CD4-positive, alpha-beta T cell treated with Interleukin-17A for 1 hour (primary cell): ENCODE data around the gene SPTBN1.
A peak's percentile ranks its signal among the peaks of the same experiment; 100 is the strongest.

Experiments
- DNase-seq: peaks from one replicate; pipeline ENCODE4 v3.0.0-alpha.2; 2020

SPTBN1 gene

DNA sequence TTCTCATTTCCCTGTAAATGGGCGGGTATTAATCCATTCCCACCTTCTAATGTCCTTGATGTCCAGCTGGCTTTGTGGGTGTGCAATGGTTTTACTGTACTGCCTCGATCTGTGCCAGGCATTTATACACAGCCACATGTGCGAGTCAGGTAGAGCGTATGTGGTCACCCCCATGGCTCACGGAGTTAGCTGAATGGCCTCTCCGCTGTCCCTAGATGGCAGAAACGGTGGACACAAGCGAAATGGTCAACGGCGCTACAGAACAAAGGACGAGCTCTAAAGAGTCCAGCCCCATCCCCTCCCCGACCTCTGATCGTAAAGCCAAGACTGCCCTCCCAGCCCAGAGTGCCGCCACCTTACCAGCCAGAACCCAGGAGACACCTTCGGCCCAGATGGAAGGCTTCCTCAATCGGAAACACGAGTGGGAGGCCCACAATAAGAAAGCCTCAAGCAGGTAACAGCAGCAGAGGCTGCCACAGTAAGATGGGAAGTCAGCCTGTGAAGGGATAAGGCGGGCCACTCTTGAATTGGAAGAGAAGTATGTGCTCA, 208.2 kb downstream of the SPTBN1 start:
- DNase-seq: no peak

DNA sequence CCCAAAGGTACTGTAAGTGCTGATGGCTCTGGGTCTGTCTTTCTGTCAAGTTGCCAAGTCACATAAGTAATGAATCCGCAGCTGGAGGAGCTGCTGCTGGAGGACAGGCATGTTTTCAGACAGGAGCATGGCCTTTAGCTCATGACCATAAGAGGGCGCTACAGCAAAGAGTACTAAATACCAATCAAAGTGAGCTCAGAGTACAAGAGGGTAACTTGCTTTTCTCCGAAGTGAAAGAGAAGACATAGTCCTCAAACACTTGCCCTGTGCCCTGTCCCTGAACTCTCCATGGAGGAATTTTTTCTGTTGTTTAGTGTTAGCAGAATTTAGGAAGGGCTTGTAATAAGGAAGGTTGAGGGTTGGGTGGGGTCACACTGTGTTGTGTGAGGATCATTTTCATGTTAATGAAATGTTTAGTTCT, 209.3 kb downstream of the SPTBN1 start:
- peak; percentile 57 for DNase-seq

DNA sequence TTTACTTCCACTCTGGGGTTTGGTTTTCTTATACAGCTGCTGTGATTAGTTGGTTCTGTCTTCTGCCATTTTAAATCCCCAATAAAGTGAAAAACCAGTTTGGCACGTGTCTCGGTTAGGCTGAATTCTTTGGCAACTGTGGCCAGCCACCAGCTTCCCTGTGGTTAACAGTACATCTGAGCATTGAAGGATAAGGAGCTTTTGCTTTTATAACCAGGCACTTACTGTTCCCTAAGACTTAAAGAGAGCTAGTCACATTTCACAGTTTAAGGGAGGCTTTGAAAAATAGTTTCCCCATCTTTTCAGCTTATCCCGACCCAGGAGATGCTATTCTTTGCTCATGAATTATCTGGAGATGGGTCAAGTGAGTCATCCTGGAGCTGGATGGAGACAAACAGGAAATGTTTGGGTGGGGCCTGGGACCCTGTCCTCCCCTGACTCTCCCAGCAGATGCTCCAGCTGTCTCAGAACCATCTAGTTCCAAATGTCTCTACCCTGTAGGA, 210.1 kb downstream of the SPTBN1 start:
- DNase-seq: no peak

DNA sequence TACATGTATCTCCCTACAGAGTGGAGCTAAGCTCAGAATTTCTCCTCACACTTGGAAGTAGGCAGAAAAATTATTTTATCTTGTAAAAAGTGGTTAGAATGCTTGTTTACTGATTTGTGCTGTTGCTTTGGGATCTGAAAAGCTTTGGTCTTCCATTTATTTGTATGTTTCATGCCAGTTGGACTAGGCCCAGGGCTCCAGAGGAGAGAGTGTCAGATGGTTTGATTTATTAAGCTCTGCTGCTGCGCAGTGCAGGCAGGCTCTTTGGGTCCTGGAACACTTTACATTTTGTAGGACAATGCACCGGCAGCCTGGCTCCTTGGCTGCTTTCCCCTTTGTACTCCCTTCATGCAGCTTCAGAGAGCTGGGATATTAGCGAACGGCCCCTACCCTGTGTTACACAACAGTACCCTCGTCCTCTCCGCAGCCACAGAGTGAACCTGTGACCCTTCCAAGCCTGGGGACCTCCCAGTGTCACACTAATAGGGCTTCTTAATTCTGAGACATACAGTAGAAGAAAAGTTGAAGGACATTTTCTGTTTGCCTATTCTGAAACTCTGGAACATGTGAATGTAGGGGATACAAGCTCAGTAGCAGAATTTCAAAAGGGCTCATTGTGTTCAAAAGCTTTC, 210.6 kb downstream of the SPTBN1 start:
- no peak for DNase-seq

DNA sequence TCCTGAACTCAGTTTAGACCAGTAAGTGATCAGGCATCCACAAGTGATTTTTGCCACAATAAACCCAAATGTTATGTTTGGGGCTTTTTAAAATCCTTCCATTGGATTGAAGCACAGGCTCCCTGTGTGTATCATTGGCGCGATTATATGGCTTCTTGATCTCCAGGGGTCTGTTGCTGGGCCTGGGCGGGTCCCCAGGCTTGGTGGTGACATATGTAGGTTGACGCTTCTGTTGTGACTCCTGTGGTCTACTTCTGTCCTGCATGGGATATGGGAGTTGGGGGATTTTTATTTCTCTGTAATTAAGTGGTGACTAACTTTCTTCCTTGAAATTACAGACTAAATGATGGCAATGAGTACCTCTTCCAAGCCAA, 211.1 kb downstream of the SPTBN1 start:
- DNase-seq: no peak

DNA sequence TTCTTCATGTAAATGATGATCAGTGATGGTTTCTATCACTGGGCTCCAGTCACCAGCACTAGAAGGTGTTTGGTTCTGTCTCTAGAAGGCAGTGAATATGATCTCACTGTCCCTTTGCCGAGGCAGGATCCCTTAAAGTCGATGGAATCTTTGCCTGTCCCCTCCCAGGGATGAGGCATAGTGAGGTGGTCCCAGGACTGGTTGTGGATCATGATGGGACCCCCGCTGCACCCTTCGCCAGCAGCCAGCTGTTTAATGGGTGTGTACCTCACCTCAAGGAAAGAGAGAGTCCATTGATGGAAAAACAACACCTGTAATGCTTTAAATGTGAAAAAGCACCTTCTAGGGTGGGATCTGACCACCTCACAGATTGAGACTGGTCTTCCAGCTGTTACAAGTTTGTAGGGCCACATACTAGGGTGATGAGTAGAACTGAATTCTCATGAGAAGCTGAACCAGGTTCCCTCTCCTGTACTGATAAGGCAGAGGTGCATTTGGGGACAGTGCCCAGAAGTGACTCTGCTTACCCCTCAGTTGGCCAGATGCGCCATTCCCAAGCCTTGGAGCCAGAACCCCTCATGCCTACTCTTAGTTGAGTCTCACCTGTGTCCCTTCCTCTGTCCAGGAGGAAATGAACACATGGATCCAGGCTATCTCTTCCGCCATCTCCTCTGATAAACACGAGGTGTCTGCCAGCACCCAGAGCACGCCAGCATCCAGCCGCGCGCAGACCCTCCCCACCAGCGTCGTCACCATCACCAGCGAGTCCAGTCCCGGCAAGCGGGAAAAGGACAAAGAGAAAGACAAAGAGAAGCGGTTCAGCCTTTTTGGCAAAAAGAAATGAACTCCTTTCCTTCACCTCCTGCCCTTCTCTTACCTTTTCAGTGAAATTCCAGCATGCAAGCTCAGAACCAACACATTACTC, 211.9 kb downstream of the SPTBN1 start:
- DNase-seq: no peak

DNA sequence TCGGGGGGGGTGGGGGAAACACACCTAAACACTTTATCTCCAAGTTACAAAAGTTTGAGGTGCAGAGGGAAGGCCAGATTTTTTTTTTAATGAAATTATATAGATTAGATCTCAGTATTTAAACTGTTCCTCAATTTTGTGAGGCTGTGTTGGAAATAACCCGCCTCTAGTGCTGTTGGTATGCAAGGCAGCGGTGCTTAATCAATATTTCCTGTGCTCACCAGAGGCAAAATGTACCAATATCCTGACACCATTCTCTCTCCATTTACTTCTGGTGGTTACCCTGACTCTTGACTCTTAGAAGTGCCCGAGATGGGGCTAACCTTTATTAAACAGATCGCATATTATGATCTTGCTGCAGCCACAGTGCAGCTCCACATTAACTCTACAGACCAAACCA, 212.6 kb downstream of the SPTBN1 start:
- DNase-seq: no peak

DNA sequence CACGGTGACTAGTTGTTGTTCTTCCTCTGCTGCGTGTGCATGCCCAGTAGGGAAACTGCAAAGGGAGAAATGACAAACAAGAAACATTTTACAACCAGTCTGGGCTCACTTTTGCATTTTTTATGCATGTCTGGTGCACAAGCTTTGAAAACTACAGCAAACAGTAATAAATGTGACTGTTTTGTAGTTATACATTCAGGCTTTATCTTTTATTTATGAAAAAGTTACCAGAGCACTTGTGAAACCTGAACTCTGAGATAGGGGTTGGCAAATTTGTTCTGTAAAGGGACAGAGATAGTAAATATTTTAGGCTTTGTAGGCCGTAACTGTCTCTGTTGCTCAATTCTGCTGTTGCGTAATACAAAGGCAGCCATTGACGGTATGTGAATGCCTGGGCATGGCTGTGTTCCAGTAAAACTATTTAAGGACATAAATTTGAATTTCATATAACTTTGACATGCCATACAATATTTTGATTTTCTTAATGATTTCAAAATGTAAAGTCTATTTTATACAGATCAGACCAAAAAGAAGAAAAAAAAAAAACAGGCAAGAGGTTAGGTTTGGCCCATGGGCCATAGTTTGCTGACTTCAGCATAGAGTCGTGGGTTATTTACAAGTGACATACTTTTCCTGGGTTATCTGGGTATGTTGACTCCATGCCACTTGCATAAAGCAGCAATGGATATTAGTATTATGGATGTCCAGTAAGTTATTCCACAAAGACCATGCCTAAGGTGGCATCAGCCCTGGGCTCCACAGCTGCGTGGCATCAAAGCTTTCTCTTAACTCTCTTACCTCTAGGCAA, 213.8 kb downstream of the SPTBN1 start:
- DNase-seq: no peak

DNA sequence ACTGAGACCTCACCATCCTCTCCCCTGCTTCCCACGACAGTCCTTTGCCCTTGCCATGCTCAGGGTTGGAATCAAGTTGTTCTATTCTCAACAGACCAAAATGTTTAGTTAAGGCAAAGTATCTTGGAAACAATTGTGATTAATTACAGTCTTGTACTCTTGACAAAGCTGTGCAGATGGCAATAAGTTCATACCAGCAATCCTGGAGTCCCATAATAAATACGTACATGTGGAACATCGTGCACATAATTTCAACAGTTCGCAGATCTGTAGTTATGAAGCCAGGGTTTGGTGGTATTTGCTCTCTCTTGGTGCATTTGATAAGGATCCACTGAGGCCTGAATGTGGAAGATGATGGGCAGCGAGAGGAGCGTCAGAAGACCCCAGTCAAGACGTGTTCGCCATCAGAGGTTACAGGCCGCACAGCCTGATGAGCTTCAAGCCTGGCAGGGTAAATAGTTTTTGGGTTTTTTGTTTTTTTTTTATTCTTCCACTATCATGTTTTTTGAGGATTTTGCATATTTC, 214.4 kb downstream of the SPTBN1 start:
- DNase-seq: no peak

DNA sequence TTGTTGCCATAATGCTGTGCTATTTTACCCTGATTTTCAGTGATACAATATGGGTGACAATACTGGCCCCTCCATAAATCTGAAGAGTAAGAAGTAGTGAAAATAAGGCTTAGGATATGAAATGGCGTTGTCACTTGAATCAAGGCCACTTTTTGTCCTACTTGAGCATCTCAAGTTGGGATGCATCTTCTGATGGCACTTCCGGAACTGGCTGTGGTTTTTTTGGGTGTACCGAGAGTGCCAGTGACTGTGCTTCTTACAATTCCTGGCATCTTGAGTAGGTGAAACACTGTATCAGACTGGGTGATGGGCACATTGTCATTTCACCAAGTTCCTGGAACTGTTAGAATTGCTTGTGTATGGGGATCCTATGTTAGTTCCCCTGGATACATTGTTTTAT, 214.9 kb downstream of the SPTBN1 start:
- DNase-seq: no peak

DNA sequence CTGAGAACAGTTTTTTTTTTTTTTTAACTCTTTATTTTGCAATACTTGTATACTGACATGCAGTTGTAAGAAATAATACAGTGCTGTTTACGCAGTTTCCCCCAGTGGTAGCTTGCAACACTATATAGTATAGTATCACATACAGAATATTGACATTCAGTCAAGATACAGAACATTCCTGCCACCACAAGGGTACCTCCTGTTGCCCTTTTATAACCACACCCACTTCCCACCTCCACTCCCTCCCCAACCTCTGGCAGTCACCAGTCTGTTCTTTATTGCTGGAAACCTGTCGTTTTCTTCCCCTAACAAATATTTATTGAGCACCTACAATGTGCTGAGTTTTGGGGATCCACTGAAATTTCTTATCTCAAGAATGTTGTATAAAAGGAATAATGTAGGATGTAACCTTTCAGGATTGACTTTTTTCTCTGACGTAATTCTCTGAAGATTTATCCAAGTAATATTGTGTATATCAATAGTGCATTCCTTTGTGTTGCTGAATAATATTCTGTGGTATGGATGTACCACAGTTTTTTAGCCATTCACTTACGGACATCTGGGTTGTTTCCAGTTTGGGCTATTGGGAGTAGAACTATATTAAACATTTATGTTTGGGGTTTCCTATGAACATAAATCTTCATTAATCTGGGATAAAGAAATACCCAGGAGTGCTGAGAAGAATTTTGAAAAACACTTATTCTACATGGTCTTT, 215.9 kb downstream of the SPTBN1 start:
- no peak for DNase-seq

DNA sequence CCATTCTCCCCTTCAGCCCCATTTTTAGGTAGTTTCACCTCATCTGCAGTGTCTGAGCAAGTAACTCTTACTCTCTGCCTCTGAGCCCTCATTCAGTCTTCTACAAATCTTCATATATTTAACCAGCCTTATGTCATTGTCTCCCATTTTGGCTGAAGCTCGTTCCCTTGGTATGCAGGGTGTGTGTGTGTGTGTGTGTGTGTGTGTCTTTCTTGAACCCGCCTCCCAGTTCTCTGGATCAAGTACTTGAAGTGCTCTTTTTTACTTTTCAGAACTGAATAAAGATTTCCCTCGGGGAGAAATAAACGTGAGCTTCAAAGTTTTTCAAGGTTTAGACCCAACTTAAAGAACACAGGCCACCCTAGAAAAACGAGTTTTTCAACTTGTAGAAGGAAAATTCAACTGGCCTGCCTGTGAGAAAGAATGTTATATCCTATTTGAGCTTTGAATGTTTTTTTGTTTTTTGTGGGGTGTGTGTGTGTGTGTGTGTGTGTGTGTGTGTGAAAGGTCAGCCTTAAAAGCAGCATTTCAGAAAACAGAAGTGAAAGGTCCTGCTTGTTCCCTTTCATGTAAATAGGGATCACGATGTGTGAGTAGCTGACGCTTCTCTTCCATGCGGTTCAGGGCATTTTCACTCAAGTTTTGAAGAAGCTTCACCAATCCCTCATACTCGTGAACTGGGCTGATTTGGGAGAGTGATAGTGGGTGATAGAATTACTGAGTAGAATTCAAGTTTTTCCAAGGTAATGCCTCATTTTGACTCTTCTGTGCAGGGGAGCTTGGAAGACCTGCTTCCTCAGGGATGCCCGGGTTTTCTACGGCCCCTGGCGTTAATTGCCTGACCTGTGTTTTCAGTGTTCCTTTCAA, 216.7 kb downstream of the SPTBN1 start:
- peak; percentile 12 for DNase-seq

DNA sequence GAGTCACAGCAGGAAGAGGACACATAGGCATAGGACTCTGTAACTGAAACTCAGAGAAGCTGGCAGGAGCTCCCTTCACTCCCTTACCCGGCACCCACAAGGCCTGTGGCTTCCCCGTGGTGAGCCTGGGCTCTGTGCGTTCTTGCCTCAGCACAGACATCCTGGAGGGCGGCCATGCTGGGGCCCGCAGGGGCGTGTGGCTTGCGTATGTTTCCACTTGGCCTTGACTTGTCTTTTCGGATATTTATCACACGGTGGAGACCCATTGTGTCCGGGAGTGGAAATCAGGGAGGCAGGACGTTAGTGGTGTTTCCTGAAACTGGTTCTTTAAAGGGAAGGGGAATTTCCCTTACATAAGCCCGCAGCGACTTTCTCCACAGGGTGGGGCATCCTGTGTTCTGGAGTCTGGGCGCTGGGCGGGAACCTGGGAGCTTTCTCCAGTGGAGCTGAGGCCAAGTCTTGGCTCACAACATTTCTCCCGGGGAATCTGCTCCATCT, 217.4 kb downstream of the SPTBN1 start:
- peak; percentile 25 for DNase-seq

DNA sequence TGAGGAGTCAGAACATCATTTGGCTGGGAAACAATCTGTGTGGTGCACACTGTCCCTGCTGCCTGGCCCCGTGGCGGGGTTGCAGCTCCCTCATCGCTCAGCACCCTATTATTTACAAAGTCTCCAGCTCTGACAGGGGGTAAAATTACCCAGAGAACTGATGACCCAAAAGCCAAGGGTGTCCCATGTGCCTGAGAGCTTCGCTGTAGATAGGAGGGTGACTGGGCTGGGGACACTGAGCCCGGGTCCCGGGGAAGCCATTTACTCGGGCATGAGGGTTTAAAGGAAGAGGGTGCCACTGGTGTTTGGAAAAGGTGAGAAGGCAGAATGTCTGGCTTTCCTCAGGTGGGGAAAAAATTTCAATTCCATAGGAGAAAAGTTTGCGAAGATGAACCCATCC, 219.2 kb downstream of the SPTBN1 start:
- no peak for DNase-seq

DNA sequence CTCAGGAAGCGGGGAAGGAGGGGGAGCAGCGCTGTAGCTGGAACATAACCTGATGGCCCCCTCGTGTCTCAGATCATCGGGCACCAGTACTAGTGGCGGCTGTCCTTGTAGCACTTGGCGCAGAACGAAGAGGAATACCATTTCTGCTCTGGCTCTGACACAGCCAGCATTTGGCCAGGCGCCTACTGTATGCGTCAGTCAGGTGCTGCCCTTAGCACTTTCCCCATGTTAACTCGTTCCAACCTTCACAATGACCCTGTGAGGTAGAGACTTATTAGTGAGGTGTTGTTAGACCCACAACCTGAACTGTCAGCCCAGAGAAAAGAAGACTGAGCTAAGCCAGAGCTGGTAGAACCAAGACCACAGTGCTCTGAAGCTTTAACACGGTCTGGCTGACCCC, 219.6 kb downstream of the SPTBN1 start:
- DNase-seq: no peak

DNA sequence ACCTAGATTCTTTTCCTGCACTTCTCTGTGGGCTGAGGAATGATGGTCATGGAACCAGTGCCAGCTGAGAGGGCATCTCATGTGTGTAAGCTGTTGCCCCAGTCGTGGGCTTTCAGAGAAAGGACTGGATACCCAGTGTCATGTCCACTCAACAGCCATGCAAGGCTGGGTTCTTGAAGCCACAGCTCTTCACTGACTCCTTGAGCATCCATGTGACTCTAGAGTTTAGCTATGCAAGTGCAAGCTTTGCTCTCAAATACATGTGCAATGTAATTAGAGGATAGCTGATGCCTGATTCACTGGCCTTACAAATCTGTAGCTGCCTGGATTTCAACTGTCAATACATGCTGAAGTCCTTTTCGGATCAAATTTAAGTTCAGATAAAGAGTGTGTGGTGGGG, 220.5 kb downstream of the SPTBN1 start:
- no peak for DNase-seq

DNA sequence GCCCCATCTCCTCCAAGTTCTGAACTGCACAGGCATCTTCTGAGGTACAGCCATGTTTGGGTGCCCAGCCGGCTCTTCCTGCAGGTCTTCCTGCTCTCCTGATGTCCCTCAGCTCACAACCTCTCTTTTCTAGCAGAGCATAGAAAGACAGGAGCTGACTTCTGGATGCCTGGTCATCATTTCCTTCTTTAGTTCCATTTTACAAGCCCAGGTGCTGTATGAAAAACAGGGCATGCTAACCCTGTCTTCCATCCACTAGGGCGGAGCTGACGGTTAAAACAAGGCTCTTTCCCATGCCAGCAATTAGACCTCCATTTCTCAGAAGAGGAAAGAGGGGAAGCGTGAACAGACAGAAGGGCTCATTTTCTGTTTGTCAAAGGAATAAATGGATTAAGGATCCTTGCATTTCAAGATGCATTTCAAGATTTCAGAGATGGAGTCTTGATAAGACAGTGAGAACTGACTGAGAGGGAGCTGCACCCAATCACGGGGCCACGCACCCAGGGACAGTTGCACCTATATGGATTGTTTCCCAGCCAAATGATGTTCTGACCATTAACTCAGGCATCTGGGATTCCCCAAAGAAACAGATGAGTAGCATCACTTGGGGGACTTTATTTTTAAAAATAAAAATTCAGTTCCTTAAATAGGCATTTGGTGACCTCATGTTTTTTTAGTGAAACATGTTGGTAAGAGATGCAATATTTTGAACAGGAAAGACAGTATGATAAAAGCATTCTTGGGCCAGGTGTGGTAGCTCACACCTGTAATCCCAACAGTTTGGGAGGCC, 221.5 kb downstream of the SPTBN1 start:
- DNase-seq: no peak

DNA sequence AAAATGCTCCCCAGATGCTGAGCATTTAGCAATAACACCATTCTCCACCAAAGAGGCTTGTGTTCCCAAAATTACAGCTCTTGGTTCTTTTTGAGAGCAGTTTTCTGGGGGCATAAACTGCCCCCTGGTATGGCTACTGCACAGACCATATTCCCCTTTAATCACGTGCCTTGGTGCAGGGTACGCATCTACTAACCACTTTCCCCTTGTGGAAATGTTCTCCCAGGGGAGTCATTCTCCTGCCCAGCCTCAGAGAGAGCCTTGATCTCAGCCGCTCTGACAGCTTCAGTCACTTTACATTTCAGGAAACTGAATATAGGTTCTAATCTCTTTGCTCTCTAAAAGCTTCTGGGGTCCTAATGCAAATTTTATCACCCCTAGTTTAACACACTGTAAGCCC, 222.6 kb downstream of the SPTBN1 start:
- no peak for DNase-seq

DNA sequence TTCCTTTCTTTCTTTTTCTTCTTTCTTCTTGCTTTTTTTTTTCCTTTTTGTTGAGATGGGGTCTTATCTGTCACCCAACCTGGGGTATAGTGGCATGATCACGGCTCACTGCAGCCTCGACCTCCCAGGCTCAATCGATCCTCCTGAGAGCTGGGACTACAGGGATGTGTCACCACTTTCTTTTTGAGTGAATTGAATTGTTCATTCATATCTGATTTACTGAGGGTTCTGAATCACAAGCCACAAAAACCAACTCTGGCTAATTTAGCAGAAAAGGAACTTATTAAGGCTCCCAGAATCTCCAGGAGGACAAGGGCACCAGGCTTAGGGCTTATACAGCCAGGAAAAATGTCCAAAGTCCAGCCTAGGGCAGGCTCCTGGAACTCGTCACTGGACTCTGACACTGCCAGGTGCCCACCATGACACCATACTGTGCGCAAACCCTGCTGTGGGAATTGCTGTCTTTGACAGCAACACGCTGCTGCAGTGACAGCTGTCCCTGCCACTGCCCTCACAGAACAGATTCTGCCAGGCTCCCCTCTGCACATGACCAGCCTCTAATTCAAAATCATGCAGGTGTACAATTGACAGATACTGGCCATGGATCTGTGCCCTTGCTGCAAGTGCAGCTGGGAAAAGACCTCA, 224.4 kb downstream of the SPTBN1 start:
- DNase-seq: no peak

DNA sequence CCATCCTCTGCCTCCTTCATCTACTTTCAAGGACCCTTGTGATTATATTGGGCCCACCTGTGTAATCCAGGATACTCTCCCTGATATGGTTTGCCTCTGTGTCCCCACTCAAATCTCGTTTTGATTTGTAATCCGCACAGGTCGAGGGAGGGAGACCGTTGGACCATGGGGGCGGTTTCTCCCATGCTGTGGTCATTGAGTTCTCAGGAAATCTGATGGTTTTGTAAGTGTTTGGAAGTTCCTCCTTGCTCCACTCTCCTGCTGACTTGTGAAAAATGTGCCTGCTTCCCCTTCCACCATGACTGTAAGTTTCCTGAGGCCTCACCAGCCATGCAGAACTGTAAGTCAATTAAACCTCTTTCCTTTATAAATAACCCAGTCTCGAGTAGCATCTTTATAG, 225.3 kb downstream of the SPTBN1 start:
- no peak for DNase-seq
